GM21381 (cell line): Measurements from ENCODE around the gene CHCHD4.

ENCODE experiments used
- ATAC-seq: cut with Tn5 transposase; IDR thresholded peaks from one replicate; pipeline ENCODE4 v1.9.1; 2021; ENCODE audit warnings: mild to moderate bottlenecking, moderate library complexity; ENCODE audit not compliant: unreplicated experiment

Gene CHCHD4

GRCh38 chr3:14124615-14125192 is at the start of gene CHCHD4, which contains the start of gene TMEM43:
Gene CHCHD4, minus strand, starts transcription at chr3:14124870. Its CDS starts 194 bp downstream, at chr3:14124676.
Gene TMEM43, plus strand, starts transcription at chr3:14125052. Its CDS starts 142 bp downstream, at chr3:14125194.
- peak; percentile 84 for ATAC-seq

GRCh38 chr3:14172496-14172895 is 47.8 kb upstream of the CHCHD4 start:
- ATAC-seq, result no peak

DNA sequence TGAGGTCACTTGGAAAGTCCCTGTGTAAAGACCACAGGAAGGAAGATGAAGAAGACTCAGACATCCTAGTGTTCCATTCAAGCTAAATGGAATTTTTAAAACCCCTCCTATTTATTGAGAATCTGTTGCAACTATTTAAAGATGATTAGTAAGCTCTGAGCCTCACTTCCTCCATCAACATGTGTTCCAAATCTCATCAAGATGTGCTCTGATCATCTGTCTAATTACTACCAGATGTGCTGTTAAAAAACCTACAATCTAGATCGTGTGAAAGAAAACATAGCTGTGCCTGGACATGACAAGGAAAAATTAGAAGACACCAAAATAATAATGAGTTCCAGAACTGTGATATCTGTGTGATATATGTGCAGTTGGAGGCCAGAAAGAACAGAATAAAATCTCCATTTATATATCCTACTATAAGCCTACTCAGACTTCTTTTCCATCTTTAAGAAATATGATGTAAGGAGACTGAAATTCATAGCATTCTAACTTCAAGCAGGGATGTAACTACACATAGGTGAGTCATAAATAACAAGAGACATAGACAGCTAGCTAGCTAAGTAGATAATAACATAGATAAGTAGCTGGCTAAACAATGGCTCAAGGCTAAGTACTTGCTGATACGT is 46.0 kb upstream of the CHCHD4 start:
- ATAC-seq, result no peak

GRCh38 chr3:14169871-14170270 is 45.2 kb upstream of the CHCHD4 start:
- ATAC-seq, result no peak

GRCh38 chr3:14169435-14169834 is 44.8 kb upstream of the CHCHD4 start:
- ATAC-seq, result no peak

GRCh38 chr3:14166877-14167603 is 42.4 kb upstream of the CHCHD4 start:
- no peak for ATAC-seq

- ATAC-seq, result no peak
Measured at GRCh38 chr3:14162178-14162577, 37.5 kb upstream of the CHCHD4 start.

GRCh38 chr3:14161282-14161681 is 36.6 kb upstream of the CHCHD4 start:
- ATAC-seq, result no peak

DNA sequence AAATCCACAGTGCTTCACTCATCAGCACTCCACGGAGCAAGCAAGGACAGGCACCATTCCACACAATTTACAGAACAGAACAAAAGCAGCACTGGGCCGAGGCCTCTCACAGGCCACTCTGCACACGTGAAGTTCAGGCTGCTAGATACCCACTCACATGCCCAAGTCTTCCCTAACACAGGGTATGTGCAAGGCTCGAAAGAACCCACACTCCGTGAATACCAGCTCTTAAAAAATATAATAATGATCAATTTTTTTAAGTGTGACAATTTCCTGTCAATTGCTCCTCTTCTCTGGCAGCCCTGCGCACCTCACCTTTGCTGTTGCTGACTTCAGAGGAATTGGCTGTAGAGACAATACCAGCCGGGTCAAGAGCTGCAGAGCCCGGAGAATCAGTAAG is 34.8 kb upstream of the CHCHD4 start:
- ATAC-seq, result no peak

DNA sequence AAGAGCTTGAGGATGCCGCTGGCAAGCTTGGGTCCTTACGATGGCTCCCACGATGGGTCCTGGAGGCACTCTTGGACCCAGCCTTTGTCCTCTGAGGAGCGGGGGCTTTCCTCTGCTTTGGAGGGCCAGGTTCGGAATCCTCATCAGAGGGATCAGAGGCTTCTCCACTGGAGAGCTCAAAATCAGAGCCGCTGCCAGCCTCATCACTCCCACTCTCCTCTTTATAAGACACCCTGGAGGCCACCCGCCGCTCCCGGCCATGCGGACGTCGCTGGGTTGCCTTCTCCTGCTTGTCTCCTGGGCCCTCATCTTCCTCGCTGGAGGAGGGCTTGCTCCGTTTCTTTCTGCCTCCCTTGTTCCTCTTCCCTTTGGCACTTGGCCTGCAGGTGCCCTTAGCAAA is 33.7 kb upstream of the CHCHD4 start:
- no peak for ATAC-seq

- ATAC-seq, result no peak
Measured at GRCh38 chr3:14157951-14158350, 33.3 kb upstream of the CHCHD4 start.

- ATAC-seq, result no peak
Measured at GRCh38 chr3:14156843-14157561, 32.3 kb upstream of the CHCHD4 start.

GRCh38 chr3:14156201-14156600 is 31.5 kb upstream of the CHCHD4 start:
- ATAC-seq, result no peak

- no peak for ATAC-seq
Measured at GRCh38 chr3:14154895-14155440, 30.3 kb upstream of the CHCHD4 start.

- no peak for ATAC-seq
Measured at GRCh38 chr3:14154276-14154675, 29.6 kb upstream of the CHCHD4 start.

GRCh38 chr3:14153663-14154062 is 29.0 kb upstream of the CHCHD4 start:
- ATAC-seq, result no peak

- no peak for ATAC-seq
Measured at GRCh38 chr3:14152963-14153355, 28.3 kb upstream of the CHCHD4 start.

DNA sequence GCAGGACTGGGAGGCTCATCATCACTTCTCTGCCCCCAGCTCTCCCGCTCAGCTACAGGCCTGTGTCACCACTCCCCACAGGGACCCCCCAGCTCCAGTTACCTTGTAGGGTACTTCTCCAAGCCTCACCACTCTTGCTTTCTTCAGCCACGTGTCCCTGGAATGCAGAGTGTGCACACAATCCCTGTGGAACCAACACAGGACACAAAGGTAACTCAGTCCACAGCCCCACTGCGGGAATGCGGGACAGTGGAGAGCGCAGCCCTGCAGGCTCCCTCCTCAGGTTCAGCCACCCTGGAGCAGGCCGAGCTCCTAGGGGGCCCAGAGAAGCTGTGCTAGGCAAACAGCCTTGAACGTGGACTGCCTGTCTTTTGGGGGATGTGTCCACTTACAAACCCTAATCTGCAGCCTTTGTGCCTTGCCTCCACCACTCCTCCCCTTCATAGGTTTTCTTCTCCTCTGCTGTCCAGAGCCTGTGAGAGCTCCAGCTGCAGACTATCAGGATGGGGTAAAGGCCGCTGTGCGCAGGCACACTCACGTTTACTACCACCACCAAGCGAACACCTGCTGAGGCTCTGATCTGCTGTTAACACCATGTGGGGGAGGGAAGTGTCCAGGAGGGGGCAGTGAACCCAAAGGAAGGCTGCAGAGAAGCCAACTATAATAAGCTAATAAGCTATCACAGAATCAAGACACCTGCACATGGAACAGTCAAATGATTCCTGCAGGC is 27.7 kb upstream of the CHCHD4 start:
- no peak for ATAC-seq

- no peak for ATAC-seq
Measured at GRCh38 chr3:14151471-14152083, 26.9 kb upstream of the CHCHD4 start.
